Karpas-422 (cell line): ENCODE results near the gene PTPRM. TPM values are rescaled to one million over a fixed set of nuclear protein-coding genes. Genes with fewer than 3 reads are reported as not detected.

Source experiments
- DNase-seq: peaks from one replicate; pipeline ENCODE4 v3.0.0-alpha.2; 2015
- H2AFZ ChIP-seq: fragments of 200-600 bp; sonication (generic); 2 replicates; pipeline ENCODE4 v1.6.1; 2014; ENCODE audit warnings: antibody characterized with exemption, low read length, mixed read lengths
- H3K27ac ChIP-seq: fragments of 200-600 bp; sonication (generic); 2 replicates; pipeline ENCODE4 v1.5.1; 2014; ENCODE audit warnings: mild to moderate bottlenecking, low read length, moderate library complexity
- H3K27me3 ChIP-seq: fragments of 200-600 bp; sonication (generic); 2 replicates; pipeline ENCODE4 v1.6.1; 2014; ENCODE audit warnings: low read length, mixed read lengths
- H3K36me3 ChIP-seq: fragments of 200-600 bp; sonication (generic); 2 replicates; pipeline ENCODE4 v1.6.1; 2014; ENCODE audit warnings: low read length, mixed read lengths; ENCODE audit not compliant: insufficient read depth
- H3K4me1 ChIP-seq: fragments of 200-600 bp; sonication (generic); 2 replicates; pipeline ENCODE4 v1.6.1; 2014; ENCODE audit warnings: mild to moderate bottlenecking, low read length, mixed read lengths
- H3K4me2 ChIP-seq: fragments of 200-600 bp; sonication (generic); 2 replicates; pipeline ENCODE4 v1.6.1; 2014; ENCODE audit warnings: low read length, low read depth, mild to moderate bottlenecking; ENCODE audit not compliant: poor library complexity, severe bottlenecking
- H3K4me3 ChIP-seq: fragments of 200-600 bp; sonication (generic); 2 replicates; pipeline ENCODE4 v1.5.1; 2014; ENCODE audit warnings: mild to moderate bottlenecking, antibody characterized with exemption, low read length, mixed read lengths
- H3K79me2 ChIP-seq: fragments of 200-600 bp; sonication (generic); 2 replicates; pipeline ENCODE4 v1.6.1; 2014; ENCODE audit warnings: mild to moderate bottlenecking, low read length, mixed read lengths
- H3K9ac ChIP-seq: fragments of 200-600 bp; sonication (generic); 2 replicates; pipeline ENCODE4 v1.6.0; 2014; ENCODE audit warnings: low read length
- H3K9me2 ChIP-seq: fragments of 200-600 bp; sonication (generic), shearing (Covaris generic); replicated peaks from 2 replicates; pipeline ENCODE4 v1.6.0; 2014; ENCODE audit warnings: mild to moderate bottlenecking, low read length, moderate library complexity; ENCODE audit not compliant: insufficient read depth
- H3K9me3 ChIP-seq: fragments of 300-700, 200-600 bp; sonication (generic); 2 replicates; pipeline ENCODE4 v1.6.1; 2014; ENCODE audit warnings: low read length, mixed read lengths
- H4K20me1 ChIP-seq: fragments of 200-600 bp; sonication (generic); 2 replicates; pipeline ENCODE4 v1.6.1; 2014; ENCODE audit warnings: mild to moderate bottlenecking, antibody characterized with exemption, low read length, low read depth; ENCODE audit not compliant: insufficient read depth
- total RNA-seq: library from RNA; depleted of rRNA; stranded (reverse); fragments of >200 nt; shearing (Covaris generic); gene quantifications from 2 replicates; pipeline ENCODE4 v1.2.3, GENCODE V29; 2014; ENCODE audit warnings: low replicate concordance

The PTPRM gene
- total RNA-seq, 1 experiment from 2014 or later: not detected

GRCh38 chr18:7630731-7631442 lies 63.8 kb downstream of the PTPRM start:
- no peak overlapping the region for H3K27ac ChIP-seq
- no peaks in the 10 kb centered on the region for H3K4me1 ChIP-seq
- no peak overlapping the region for H3K9ac ChIP-seq
- no peak overlapping the region for H3K4me2 ChIP-seq
- no peak overlapping the region for H2AFZ ChIP-seq
- no peaks in the 10 kb centered on the region for H3K27me3 ChIP-seq
- H4K20me1 ChIP-seq: no peaks in the 10 kb centered on the region
- H3K79me2 ChIP-seq: no peaks in the 10 kb centered on the region
- H3K9me2 ChIP-seq: no peaks in the 10 kb centered on the region
- no peaks in the 10 kb centered on the region for H3K36me3 ChIP-seq
- no peak overlapping the region for H3K4me3 ChIP-seq
- DNase-seq: no peak
- H3K9me3 ChIP-seq: no peaks in the 10 kb centered on the region

- H4K20me1 ChIP-seq: no peaks in the 10 kb centered on the region
- no peaks in the 10 kb centered on the region for H3K36me3 ChIP-seq
- DNase-seq: no peak
- H3K27ac ChIP-seq: no peak overlapping the region
- no peak overlapping the region for H3K9ac ChIP-seq
- H3K79me2 ChIP-seq: no peaks in the 10 kb centered on the region
- H3K9me3 ChIP-seq: no peaks in the 10 kb centered on the region
- no peak overlapping the region for H3K4me2 ChIP-seq
- no peaks in the 10 kb centered on the region for H3K4me1 ChIP-seq
- no peaks in the 10 kb centered on the region for H3K9me2 ChIP-seq
- H3K27me3 ChIP-seq: no peaks in the 10 kb centered on the region
- H2AFZ ChIP-seq: no peak overlapping the region
- no peak overlapping the region for H3K4me3 ChIP-seq
These were observed 65.3 kb downstream of the PTPRM start for GRCh38 chr18:7632152-7633098.

GRCh38 chr18:7633171-7633570 lies 66.1 kb downstream of the PTPRM start:
- no peak for DNase-seq
- Histone ChIP-seq H3K9me3 (no peaks in the 10 kb centered on the region), H4K20me1 (no peaks in the 10 kb centered on the region), H3K9me2 (no peaks in the 10 kb centered on the region), H2AFZ (no peak overlapping the region), H3K9ac (no peak overlapping the region), H3K27me3 (no peaks in the 10 kb centered on the region), H3K4me1 (no peaks in the 10 kb centered on the region), H3K27ac (no peak overlapping the region), H3K79me2 (no peaks in the 10 kb centered on the region), H3K4me3 (no peak overlapping the region), H3K36me3 (no peaks in the 10 kb centered on the region), H3K4me2 (no peak overlapping the region)

- no peaks in the 10 kb centered on the region for H4K20me1 ChIP-seq
- H2AFZ ChIP-seq: no peak overlapping the region
- H3K9me2 ChIP-seq: no peaks in the 10 kb centered on the region
- no peaks in the 10 kb centered on the region for H3K79me2 ChIP-seq
- no peak overlapping the region for H3K27ac ChIP-seq
- no peaks in the 10 kb centered on the region for H3K27me3 ChIP-seq
- no peak overlapping the region for H3K9ac ChIP-seq
- H3K4me1 ChIP-seq: no peaks in the 10 kb centered on the region
- no peak overlapping the region for H3K4me3 ChIP-seq
- no peaks in the 10 kb centered on the region for H3K9me3 ChIP-seq
- H3K36me3 ChIP-seq: no peaks in the 10 kb centered on the region
- H3K4me2 ChIP-seq: no peak overlapping the region
- no peak for DNase-seq
These were observed 68.8 kb downstream of the PTPRM start for GRCh38 chr18:7635948-7636347.

GRCh38 chr18:7637269-7637668 lies 70.2 kb downstream of the PTPRM start:
- DNase-seq: no peak
- Histone ChIP-seq H2AFZ (no peak overlapping the region), H3K9ac (no peak overlapping the region), H3K4me3 (no peak overlapping the region), H3K9me3 (peaks cover 8% of the 10 kb centered on the region; the same call in 1 of the 2 replicates), H3K27me3 (no peaks in the 10 kb centered on the region), H3K27ac (no peak overlapping the region), H3K4me1 (no peaks in the 10 kb centered on the region), H3K9me2 (no peaks in the 10 kb centered on the region), H3K79me2 (no peaks in the 10 kb centered on the region), H4K20me1 (no peaks in the 10 kb centered on the region), H3K36me3 (no peaks in the 10 kb centered on the region), H3K4me2 (no peak overlapping the region)

GRCh38 chr18:7638321-7638720 lies 71.2 kb downstream of the PTPRM start:
- no peak overlapping the region for H3K27ac ChIP-seq
- H3K4me1 ChIP-seq: no peaks in the 10 kb centered on the region
- no peaks in the 10 kb centered on the region for H3K79me2 ChIP-seq
- H3K36me3 ChIP-seq: no peaks in the 10 kb centered on the region
- H3K9ac ChIP-seq: no peak overlapping the region
- H3K9me3 ChIP-seq: peaks cover 10% of the 10 kb centered on the region; the same call in 1 of the 2 replicates
- H2AFZ ChIP-seq: no peak overlapping the region
- no peaks in the 10 kb centered on the region for H3K27me3 ChIP-seq
- no peak overlapping the region for H3K4me2 ChIP-seq
- DNase-seq: no peak
- H3K9me2 ChIP-seq: no peaks in the 10 kb centered on the region
- no peaks in the 10 kb centered on the region for H4K20me1 ChIP-seq
- H3K4me3 ChIP-seq: no peak overlapping the region

GRCh38 chr18:7641813-7642212 lies 74.7 kb downstream of the PTPRM start:
- Histone ChIP-seq H3K9me3 (peaks cover 10% of the 10 kb centered on the region; the same call in 1 of the 2 replicates), H4K20me1 (no peaks in the 10 kb centered on the region), H3K4me3 (no peak overlapping the region), H3K4me2 (no peak overlapping the region), H3K9ac (no peak overlapping the region), H3K36me3 (no peaks in the 10 kb centered on the region), H3K9me2 (no peaks in the 10 kb centered on the region), H3K27me3 (no peaks in the 10 kb centered on the region), H2AFZ (no peak overlapping the region), H3K4me1 (no peaks in the 10 kb centered on the region), H3K79me2 (no peaks in the 10 kb centered on the region), H3K27ac (no peak overlapping the region)
- no peak for DNase-seq

- no peak overlapping the region for H3K27ac ChIP-seq
- no peak overlapping the region for H3K4me3 ChIP-seq
These were observed 75.3 kb downstream of the PTPRM start for GRCh38 chr18:7642331-7642890.

More at GRCh38 chr18:7642331-7642890, 75.3 kb downstream of the PTPRM start:
- Histone ChIP-seq H3K4me1 (no peaks in the 10 kb centered on the region), H4K20me1 (no peaks in the 10 kb centered on the region), H3K9me2 (no peaks in the 10 kb centered on the region), H3K9ac (no peak overlapping the region), H3K9me3 (peaks cover 10% of the 10 kb centered on the region; the same call in 1 of the 2 replicates), H3K27me3 (no peaks in the 10 kb centered on the region), H2AFZ (no peak overlapping the region), H3K79me2 (no peaks in the 10 kb centered on the region), H3K4me2 (no peak overlapping the region), H3K36me3 (no peaks in the 10 kb centered on the region)
- no peak for DNase-seq
